IPS-18c (cell line): ENCODE data around the gene FUBP3.
A peak's percentile ranks its signal among the peaks of the same experiment; 100 is the strongest.

Experiments
- H3K4me3 ChIP-seq: 2 replicates; pipeline ENCODE4 v1.7.0; 2013; ENCODE audit warnings: low read depth, mild to moderate bottlenecking, low read length, moderate library complexity; ENCODE audit not compliant: insufficient read depth
- H3K9me3 ChIP-seq: one replicate; pipeline ENCODE4 v1.6.1; 2013; ENCODE audit warnings: mild to moderate bottlenecking, low read length, moderate library complexity; ENCODE audit not compliant: control insufficient read depth, insufficient read depth

FUBP3 gene

GRCh38 chr9:130638284-130639123, 59.1 kb downstream of the FUBP3 start:
- H3K4me3 ChIP-seq = peak overlapping the region; percentile 24; the same call in 1 of the 2 replicates
- no peaks in the 10 kb centered on the region for H3K9me3 ChIP-seq

GRCh38 chr9:130639124-130639765, 59.9 kb downstream of the FUBP3 start:
- Histone ChIP-seq H3K4me3 (no peak overlapping the region; the same call in 1 of the 2 replicates), H3K9me3 (no peaks in the 10 kb centered on the region)

- Histone ChIP-seq H3K4me3 (no peak overlapping the region), H3K9me3 (no peaks in the 10 kb centered on the region)
These were observed 60.6 kb downstream of the FUBP3 start for GRCh38 chr9:130639866-130640555.

- Histone ChIP-seq H3K9me3 (no peaks in the 10 kb centered on the region), H3K4me3 (no peak overlapping the region)
These were observed 61.3 kb downstream of the FUBP3 start for GRCh38 chr9:130640681-130641080.

GRCh38 chr9:130642926-130643325, 63.5 kb downstream of the FUBP3 start:
- Histone ChIP-seq H3K4me3 (no peak overlapping the region), H3K9me3 (no peaks in the 10 kb centered on the region)

GRCh38 chr9:130651221-130651620, 71.8 kb downstream of the FUBP3 start:
- Histone ChIP-seq H3K9me3 (no peaks in the 10 kb centered on the region), H3K4me3 (no peak overlapping the region)

GRCh38 chr9:130651752-130652151, 72.4 kb downstream of the FUBP3 start:
- no peak overlapping the region for H3K4me3 ChIP-seq
- H3K9me3 ChIP-seq = no peaks in the 10 kb centered on the region

GRCh38 chr9:130654879-130655278, 75.5 kb downstream of the FUBP3 start:
- Histone ChIP-seq H3K4me3 (no peak overlapping the region), H3K9me3 (no peaks in the 10 kb centered on the region)

- no peaks in the 10 kb centered on the region for H3K9me3 ChIP-seq
- H3K4me3 ChIP-seq = peak overlapping the region; percentile 20; the same call in 1 of the 2 replicates
These were observed 79.7 kb downstream of the FUBP3 start for GRCh38 chr9:130658893-130659698.

GRCh38 chr9:130659699-130660248, 80.4 kb downstream of the FUBP3 start:
- Histone ChIP-seq H3K9me3 (no peaks in the 10 kb centered on the region), H3K4me3 (peak overlapping the region; percentile 36; the same call in 1 of the 2 replicates)

- no peaks in the 10 kb centered on the region for H3K9me3 ChIP-seq
- peak overlapping the region; percentile 36; the same call in 1 of the 2 replicates for H3K4me3 ChIP-seq
These were observed 80.9 kb downstream of the FUBP3 start for GRCh38 chr9:130660326-130660682.

GRCh38 chr9:130660683-130661450, 81.5 kb downstream of the FUBP3 start:
- Histone ChIP-seq H3K9me3 (no peaks in the 10 kb centered on the region), H3K4me3 (peak overlapping the region; percentile 36; the same call in 1 of the 2 replicates)

GRCh38 chr9:130661451-130662098, 82.2 kb downstream of the FUBP3 start:
- Histone ChIP-seq H3K9me3 (peaks cover 2% of the 10 kb centered on the region), H3K4me3 (peak overlapping the region; percentile 36; the same call in 1 of the 2 replicates)

- Histone ChIP-seq H3K4me3 (peak overlapping the region; percentile 4; the same call in 1 of the 2 replicates), H3K9me3 (peaks cover 2% of the 10 kb centered on the region)
These were observed 83.0 kb downstream of the FUBP3 start for GRCh38 chr9:130662099-130662969.

- H3K4me3 ChIP-seq = no peak overlapping the region; the same call in 1 of the 2 replicates
These were observed 83.5 kb downstream of the FUBP3 start for GRCh38 chr9:130662970-130663257.

More at GRCh38 chr9:130662970-130663257, 83.5 kb downstream of the FUBP3 start:
- peaks cover 3% of the 10 kb centered on the region for H3K9me3 ChIP-seq
